ENCODE data around the gene VAV3.

- TF ChIP-seq FOSL1 (IDR thresholded peaks at IDR 0.05; ENCODE audit: low read depth), result no peak
- no peak for TF ChIP-seq CTCF (IDR thresholded peaks at IDR 0.05 in 2 of 3, conservative IDR thresholded peaks at IDR 0.05 in 1 of 3; ENCODE audit: borderline replicate concordance in 1 of 3, insufficient read depth in 1 of 3, low read depth in 2 of 3, low read length in 2 of 3)
- TF ChIP-seq EZH2 (IDR thresholded peaks at IDR 0.05), result no peak
- no peak for TF ChIP-seq POLR2A (IDR thresholded peaks at IDR 0.05; ENCODE audit: borderline replicate concordance, extremely low read depth, insufficient read depth, insufficient read length)
- no peak for TF ChIP-seq POLR2AphosphoS5 (IDR thresholded peaks at IDR 0.05; ENCODE audit: low read depth, low read length)
- no peak for TF ChIP-seq JUND (IDR thresholded peaks at IDR 0.05)
- TF ChIP-seq YY1 (IDR thresholded peaks at IDR 0.05; ENCODE audit: extremely low read depth, insufficient replicate concordance, low read depth, low read length), result no peak
- no peak for TF ChIP-seq REST (IDR thresholded peaks at IDR 0.05; ENCODE audit: low read depth)
- no peak for TF ChIP-seq SIN3A (IDR thresholded peaks at IDR 0.05; ENCODE audit: low read depth)
These were observed 75.5 kb downstream of the VAV3 start for GRCh38 chr1:107889524-107889923.
